Hepatocyte (in vitro differentiated cells): ENCODE results near the gene ZNF679. TPM values are rescaled to one million over a fixed set of nuclear protein-coding genes. Genes with fewer than 3 reads are reported as not detected.
"Not testable (repeated sequence)": the region's sequence is repeated elsewhere in the genome, so short reads cannot be mapped to it uniquely, and the experiment has no call there.

Experiments used
- DNase-seq: peaks from one replicate; pipeline ENCODE4 v3.0.0-alpha.2; 2016; ENCODE audit warnings: low spot score
- H2AFZ ChIP-seq: fragments of 200-600 bp; sonication (generic); 2 replicates; pipeline ENCODE4 v1.6.0; 2016; ENCODE audit warnings: antibody characterized with exemption, mild to moderate bottlenecking
- H3K27ac ChIP-seq: fragments of 200-600 bp; sonication (generic); 2 replicates; pipeline ENCODE4 v1.5.1; 2016; ENCODE audit warnings: mild to moderate bottlenecking
- H3K27me3 ChIP-seq: fragments of 200-600 bp; sonication (generic); 2 replicates; pipeline ENCODE4 v1.6.1; 2016
- H3K36me3 ChIP-seq: fragments of 200-600 bp; sonication (generic); replicated peaks from 2 replicates; pipeline ENCODE4 v1.5.1; 2016; ENCODE audit warnings: low read depth; ENCODE audit not compliant: insufficient read depth
- H3K4me1 ChIP-seq: fragments of 200-600 bp; sonication (generic); 2 replicates; pipeline ENCODE4 v1.5.1; 2016; ENCODE audit warnings: mild to moderate bottlenecking, moderate library complexity; ENCODE audit not compliant: insufficient read depth
- H3K4me2 ChIP-seq: fragments of 200-600 bp; sonication (generic); 2 replicates; pipeline ENCODE4 v1.6.0; 2016
- H3K4me3 ChIP-seq: fragments of 200-600 bp; sonication (generic); 2 replicates; pipeline ENCODE4 v1.5.1; 2016; ENCODE audit warnings: mild to moderate bottlenecking
- H3K79me2 ChIP-seq: fragments of 200-600 bp; sonication (generic); 2 replicates; pipeline ENCODE4 v1.6.0; 2017; ENCODE audit warnings: mild to moderate bottlenecking
- H3K9me2 ChIP-seq: fragments of 200-600 bp; sonication (generic); replicated peaks from 2 replicates; pipeline ENCODE4 v1.6.0; 2017; ENCODE audit warnings: mild to moderate bottlenecking; ENCODE audit not compliant: insufficient read depth
- H3K9me3 ChIP-seq: fragments of 200-600 bp; sonication (generic); 2 replicates; pipeline ENCODE4 v1.5.1; 2016; ENCODE audit warnings: low read depth, mild to moderate bottlenecking
- H4K20me1 ChIP-seq: fragments of 200-600 bp; sonication (generic); 2 replicates; pipeline ENCODE4 v1.6.0; 2016; ENCODE audit warnings: mild to moderate bottlenecking; ENCODE audit not compliant: insufficient read depth, poor library complexity, severe bottlenecking
- CTCF ChIP-seq: fragments of 200-600 bp; sonication (generic); IDR thresholded peaks from 2 replicates; pipeline ENCODE4 v1.5.1; 2016; ENCODE audit warnings: antibody characterized with exemption, mild to moderate bottlenecking; ENCODE audit not compliant: poor library complexity
- EZH2 ChIP-seq: fragments of 200-600 bp; sonication (generic); IDR thresholded peaks from 2 replicates; pipeline ENCODE4 v1.6.1; 2016; ENCODE audit warnings: antibody characterized with exemption, mild to moderate bottlenecking, borderline replicate concordance
- EZH2phosphoT487 ChIP-seq: fragments of 200-600 bp; sonication (generic); IDR thresholded peaks from one replicate; pipeline ENCODE4 v1.6.1; 2018; ENCODE audit warnings: antibody characterized with exemption, mild to moderate bottlenecking, low read depth, moderate library complexity; ENCODE audit not compliant: unreplicated experiment, severe bottlenecking
- WGBS: methylation state at CpG from one replicate; pipeline ENCODE4 v1.1.6; 2016; ENCODE audit warnings: low lambda C conversion rate; ENCODE audit errors: missing lambda C conversion rate; 5-methylcytosine and 5-hydroxymethylcytosine counted together
- polyA plus RNA-seq: library from polyadenylated mRNA; unstranded; fragments of >200 nt; fragmentation: Nextera tagmentation; extraction: Ambion mirVana; gene quantifications from 2 replicates; pipeline ENCODE4 v1.2.1, GENCODE V29; 2016
- total RNA-seq: library from RNA; depleted of rRNA; stranded (reverse); fragments of >200 nt; gene quantifications from 2 replicates; pipeline ENCODE4 v1.2.3, GENCODE V29; 2014

Gene ZNF679
- total RNA-seq, result not detected in 2 replicates
- not detected in 2 replicates for polyA plus RNA-seq

GRCh38 chr7:64228174-64228573, at the start of gene ZNF679:
TSS of gene ZNF679 (plus strand) at chr7:64228474. CDS start at chr7:64249118, 20,644 bp downstream.
- WGBS, result 100% methylated on average over 1 of the region's 1 CpG

GRCh38 chr7:64180989-64181388, 47.3 kb upstream of the ZNF679 start:
- no peaks in the 10 kb centered on the region for H3K79me2 ChIP-seq
- WGBS, result 72% methylated on average over 4 of the region's 4 CpGs
- DNase-seq, result no peak
- no peak overlapping the region for H3K27ac ChIP-seq
- H3K4me1 ChIP-seq, result no peaks in the 10 kb centered on the region
- no peak overlapping the region for H3K4me2 ChIP-seq
- no peak overlapping the region for H2AFZ ChIP-seq
- TF ChIP-seq CTCF (no peak), EZH2 (no peak), EZH2phosphoT487 (no peak)
- no peaks in the 10 kb centered on the region for H3K9me2 ChIP-seq
- no peaks in the 10 kb centered on the region for H3K36me3 ChIP-seq
- no peak overlapping the region for H3K4me3 ChIP-seq
- H4K20me1 ChIP-seq, result no peaks in the 10 kb centered on the region
- no peaks in the 10 kb centered on the region for H3K27me3 ChIP-seq
- H3K9me3 ChIP-seq, result no peaks in the 10 kb centered on the region

More at GRCh38 chr7:64228174-64228573, at the start of gene ZNF679:
- not testable (repeated sequence) for H3K4me3 ChIP-seq, H3K27me3 ChIP-seq, H3K9me3 ChIP-seq, DNase-seq, H3K36me3 ChIP-seq, H3K27ac ChIP-seq, H3K9me2 ChIP-seq, H4K20me1 ChIP-seq, H3K4me1 ChIP-seq, H3K4me2 ChIP-seq, H2AFZ ChIP-seq, H3K79me2 ChIP-seq

- TF ChIP-seq CTCF, result no peak
- TF ChIP-seq EZH2, result no peak
- TF ChIP-seq EZH2phosphoT487, result no peak
- H2AFZ ChIP-seq, result no peak overlapping the region
- H4K20me1 ChIP-seq, result no peaks in the 10 kb centered on the region
- H3K9me3 ChIP-seq, result no peaks in the 10 kb centered on the region
- H3K4me3 ChIP-seq, result no peak overlapping the region
- H3K79me2 ChIP-seq, result no peaks in the 10 kb centered on the region
- H3K27me3 ChIP-seq, result no peaks in the 10 kb centered on the region
- no peak overlapping the region for H3K27ac ChIP-seq
- H3K36me3 ChIP-seq, result no peaks in the 10 kb centered on the region
- WGBS, result 96% methylated on average over 39 of the region's 46 CpGs
- DNase-seq, result no peak
- no peaks in the 10 kb centered on the region for H3K4me1 ChIP-seq
- no peak overlapping the region for H3K4me2 ChIP-seq
- H3K9me2 ChIP-seq, result no peaks in the 10 kb centered on the region
Measured at GRCh38 chr7:64181586-64181985, 46.7 kb upstream of the ZNF679 start.

- H3K4me3 ChIP-seq, result no peak overlapping the region
- H3K9me2 ChIP-seq, result no peaks in the 10 kb centered on the region
- H3K79me2 ChIP-seq, result no peaks in the 10 kb centered on the region
- no peaks in the 10 kb centered on the region for H4K20me1 ChIP-seq
- H3K36me3 ChIP-seq, result no peaks in the 10 kb centered on the region
- H3K4me2 ChIP-seq, result no peak overlapping the region
- H3K27ac ChIP-seq, result no peak overlapping the region
- DNase-seq, result no peak
- 95% methylated on average over 45 of the region's 66 CpGs for WGBS
- H3K27me3 ChIP-seq, result no peaks in the 10 kb centered on the region
- no peak overlapping the region for H2AFZ ChIP-seq
- no peaks in the 10 kb centered on the region for H3K4me1 ChIP-seq
- TF ChIP-seq EZH2 (no peak), CTCF (no peak), EZH2phosphoT487 (no peak)
- H3K9me3 ChIP-seq, result no peaks in the 10 kb centered on the region
Measured at GRCh38 chr7:64182036-64182790, 46.1 kb upstream of the ZNF679 start.
